Stimulated activated CD4-positive, alpha-beta T cell treated with anti-CD3 and anti-CD28 coated beads, TNF-alpha, amount 100 ng/mL, for 24 hours (primary cell): ENCODE results near the gene PTPN20.
"Not testable (repeated sequence)": the region's sequence is repeated elsewhere in the genome, so short reads cannot be mapped to it uniquely, and the experiment has no call there.

Source experiments
- DNase-seq, 3 experiments: peaks; one replicate each; pipeline ENCODE4 v3.0.0-alpha.2; 2020; ENCODE audit warnings: low read depth in 3 of 3

PTPN20 gene, protein sequence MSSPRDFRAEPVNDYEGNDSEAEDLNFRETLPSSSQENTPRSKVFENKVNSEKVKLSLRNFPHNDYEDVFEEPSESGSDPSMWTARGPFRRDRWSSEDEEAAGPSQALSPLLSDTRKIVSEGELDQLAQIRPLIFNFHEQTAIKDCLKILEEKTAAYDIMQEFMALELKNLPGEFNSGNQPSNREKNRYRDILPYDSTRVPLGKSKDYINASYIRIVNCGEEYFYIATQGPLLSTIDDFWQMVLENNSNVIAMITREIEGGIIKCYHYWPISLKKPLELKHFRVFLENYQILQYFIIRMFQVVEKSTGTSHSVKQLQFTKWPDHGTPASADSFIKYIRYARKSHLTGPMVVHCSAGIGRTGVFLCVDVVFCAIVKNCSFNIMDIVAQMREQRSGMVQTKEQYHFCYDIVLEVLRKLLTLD

DNA sequence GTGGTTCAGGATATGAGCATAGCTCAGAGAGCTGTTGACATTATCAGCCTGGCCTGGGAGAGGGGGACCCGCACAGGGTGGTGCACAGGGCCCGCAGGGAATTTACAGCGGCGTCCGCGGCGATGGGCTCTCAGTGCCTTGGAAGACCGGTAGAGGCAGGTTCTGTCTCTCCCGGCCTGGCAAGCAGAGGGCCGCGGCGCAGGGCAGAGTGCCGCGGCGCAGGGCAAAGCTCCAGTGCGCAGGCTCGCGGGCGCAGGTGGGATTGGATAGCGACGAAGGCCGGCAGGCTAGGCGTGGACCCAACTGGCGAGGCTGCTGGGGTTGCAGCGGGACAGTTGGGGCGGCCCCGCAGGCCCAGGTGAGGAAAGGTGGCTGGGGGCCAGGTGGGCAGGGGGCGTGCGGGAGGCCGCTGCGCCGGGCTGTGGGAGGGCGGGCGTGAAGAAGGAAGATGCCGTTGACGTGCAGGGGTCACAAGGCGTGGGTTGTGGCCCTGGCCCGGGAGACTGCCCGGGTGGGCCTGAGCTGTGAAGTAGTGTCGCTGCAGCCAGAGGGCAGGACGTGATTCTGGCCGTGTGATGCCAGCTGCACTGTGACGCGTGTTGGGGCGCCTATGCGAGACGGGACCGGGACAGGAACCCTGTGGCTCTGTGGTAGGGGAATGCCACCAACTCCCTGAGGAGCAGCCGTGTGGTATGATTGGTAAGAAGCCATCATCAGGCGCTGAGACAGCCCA is at the start of gene PTPN20:
Gene PTPN20, plus strand, starts transcription at position 285 of the 733 bp plus-strand sequence. CDS start 21,072 bp downstream, outside the sequence.
- DNase-seq = not testable (repeated sequence)

DNA sequence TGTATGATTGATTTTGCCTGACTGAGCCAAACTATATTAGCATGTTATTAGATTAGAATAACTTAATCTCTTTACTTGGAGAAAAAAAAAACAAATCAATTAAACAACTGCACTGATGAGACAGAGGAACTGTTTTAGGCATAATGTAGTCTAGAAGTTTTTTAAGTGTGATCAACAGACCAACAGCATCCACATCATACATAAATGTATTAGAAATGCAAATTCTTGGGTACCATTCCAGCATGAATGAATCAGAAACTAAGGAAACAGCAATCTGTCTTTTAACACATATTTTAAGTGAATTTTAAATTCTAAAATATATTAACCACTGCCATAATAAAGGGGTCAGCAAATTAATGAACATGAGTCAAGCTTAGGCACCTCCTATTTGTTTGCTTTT is 41.5 kb upstream of the PTPN20 start:
- not testable (repeated sequence) for DNase-seq

DNA sequence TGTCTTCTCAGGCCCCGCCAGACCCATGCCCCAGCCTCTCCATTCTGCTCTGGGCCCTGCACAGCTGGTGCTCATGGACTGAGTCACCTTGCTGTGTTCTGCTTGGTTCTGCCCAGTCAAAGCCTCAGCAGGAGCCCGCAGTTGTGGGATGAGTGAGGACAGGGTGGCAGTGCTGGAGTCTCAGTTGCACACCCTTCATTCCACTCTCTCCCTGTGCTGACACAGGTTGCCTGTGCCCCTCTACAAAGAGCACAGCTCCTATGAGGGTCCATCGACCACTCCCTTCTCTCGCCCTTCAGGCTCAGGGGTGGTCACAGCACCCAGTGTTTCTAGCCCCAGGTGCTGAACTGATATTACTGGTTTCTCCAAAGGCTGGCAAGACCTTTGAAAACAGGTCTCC is 39.6 kb upstream of the PTPN20 start:
- not testable (repeated sequence) for DNase-seq

DNA sequence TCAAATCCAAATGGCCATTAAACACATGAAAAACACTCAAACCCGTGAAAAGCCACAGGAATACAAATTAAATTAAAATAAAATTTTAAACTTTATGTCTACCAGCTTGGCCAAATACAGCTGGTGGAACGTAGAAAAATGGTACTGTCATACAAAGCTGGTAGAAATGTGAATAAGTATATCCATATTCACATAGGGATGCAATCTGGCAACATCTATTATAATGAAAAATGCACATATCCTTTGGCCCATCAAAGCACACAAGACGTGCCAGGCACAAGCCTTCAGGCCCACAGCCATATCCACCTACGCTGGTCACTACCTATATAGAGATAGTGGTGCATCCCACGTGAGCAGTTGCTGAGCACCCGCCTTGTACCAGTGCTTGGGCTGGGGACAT is 35.9 kb upstream of the PTPN20 start:
- not testable (repeated sequence) for DNase-seq

DNA sequence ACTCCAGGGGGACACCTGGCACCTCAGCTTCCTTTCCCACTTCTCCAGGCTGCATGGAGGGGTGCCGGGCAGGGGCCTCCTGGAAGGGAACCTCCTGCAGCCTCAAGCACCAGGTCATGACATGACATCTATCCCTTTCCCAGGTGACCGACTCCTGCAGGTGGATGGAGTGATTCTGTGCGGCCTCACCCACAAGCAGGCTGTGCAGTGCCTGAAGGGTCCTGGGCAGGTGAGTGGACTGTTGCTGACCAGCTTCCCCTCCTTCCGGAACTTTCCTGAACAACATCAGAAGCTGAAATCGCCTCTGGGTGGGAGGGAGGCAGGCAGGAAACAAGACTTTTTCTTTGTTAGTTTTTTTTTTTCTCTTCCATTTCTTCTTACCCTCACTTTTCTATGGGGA is 34.5 kb upstream of the PTPN20 start:
- DNase-seq = not testable (repeated sequence)

DNA sequence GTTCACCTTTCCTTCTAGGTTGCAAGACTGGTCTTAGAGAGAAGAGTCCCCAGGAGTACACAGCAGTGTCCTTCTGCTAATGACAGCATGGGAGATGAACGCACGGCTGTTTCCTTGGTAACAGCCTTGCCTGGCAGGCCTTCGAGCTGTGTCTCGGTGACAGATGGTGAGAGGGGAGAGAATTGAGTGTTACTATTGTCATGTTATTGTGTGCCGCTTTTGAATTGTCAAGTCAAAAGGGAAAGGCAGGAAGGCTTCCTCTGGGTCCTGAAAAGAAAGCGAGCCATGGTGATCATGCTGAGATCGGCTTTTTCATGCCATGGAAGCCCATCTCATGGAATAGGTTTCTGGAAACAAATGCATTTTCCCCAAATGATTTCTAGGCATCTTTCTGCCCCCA is 32.5 kb upstream of the PTPN20 start:
- DNase-seq = not testable (repeated sequence)

DNA sequence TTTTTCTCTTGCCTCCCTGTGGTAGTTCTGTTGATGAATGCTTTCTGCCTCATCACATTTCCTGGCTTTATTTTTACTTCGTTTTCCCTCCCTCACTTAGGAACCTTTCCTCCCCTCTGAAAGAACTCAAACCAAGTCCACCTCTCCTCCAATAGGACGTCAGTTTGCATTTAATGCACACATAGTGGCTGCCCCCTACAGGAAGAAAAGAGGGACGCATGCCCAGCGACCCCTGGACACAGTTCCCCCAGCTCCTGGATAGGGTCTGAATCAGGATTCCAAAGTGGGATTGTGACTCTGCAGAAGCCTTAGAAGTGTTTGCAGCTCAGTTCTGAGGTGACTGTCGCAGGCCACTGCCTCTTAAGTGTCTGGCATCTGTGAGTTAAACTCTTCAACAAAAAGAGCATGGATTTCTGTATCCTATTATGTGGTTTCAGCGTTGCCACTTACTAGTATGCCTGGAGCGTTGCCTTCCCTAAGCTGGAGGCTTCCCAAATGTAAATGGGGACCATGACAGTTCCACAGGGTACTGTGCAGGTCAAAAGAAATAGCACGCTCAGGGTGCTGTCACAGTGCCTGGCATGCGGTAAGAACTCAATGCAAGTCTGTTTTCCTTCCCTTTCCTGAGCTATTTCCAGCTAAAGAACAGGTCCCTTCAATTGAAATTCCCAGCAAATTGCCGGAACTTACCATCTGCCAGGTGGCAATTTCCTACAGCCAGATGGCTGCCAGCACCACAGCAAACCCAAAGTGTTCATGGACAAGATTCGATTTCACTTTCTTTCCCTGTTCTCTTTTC is 20.2 kb upstream of the PTPN20 start:
- peak in 1 of 3 experiments; percentile 24 for DNase-seq

DNA sequence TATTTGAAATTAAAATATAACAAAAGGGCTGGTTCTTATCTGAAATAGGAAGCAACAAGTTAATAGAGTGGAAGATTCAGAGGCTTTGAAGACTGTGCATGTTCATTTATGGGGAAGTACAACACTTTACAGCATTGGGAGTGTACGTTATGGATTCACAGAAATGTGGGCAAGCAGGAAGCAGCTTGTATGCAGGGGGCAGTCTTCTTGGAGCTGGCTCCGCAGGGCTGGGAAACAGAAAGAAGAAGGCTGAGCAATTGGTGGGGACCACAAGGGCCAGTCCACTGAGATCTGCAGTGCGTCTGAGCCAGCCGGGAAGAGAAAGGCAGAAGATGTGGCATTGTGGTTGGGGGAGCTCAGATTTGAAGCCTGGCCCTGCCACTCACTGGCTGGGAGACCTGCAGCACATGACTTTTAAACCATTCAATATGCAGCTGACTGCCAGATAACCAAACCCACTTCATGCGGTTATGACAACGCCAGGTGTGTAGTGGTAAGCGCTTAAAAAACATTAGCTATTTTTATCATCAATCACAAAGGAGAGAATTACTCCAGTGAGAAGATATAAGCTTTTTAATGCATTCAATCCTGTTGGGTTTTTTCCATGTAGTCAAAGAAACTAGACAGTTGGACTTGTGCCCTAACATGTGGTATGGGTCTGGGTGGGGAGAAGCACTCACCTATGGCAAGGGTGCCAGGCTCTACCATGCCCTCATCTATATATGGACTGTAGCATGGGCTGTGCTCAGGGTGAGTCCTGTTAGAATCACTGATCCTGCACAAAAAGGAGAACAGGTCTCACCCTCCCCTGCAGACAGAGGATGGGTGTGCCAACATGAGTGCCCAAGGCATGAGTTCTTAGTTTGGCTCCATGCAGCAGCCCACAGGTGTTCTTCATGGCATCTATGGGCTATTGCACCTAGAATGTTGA is 14.2 kb upstream of the PTPN20 start:
- not testable (repeated sequence) for DNase-seq

DNA sequence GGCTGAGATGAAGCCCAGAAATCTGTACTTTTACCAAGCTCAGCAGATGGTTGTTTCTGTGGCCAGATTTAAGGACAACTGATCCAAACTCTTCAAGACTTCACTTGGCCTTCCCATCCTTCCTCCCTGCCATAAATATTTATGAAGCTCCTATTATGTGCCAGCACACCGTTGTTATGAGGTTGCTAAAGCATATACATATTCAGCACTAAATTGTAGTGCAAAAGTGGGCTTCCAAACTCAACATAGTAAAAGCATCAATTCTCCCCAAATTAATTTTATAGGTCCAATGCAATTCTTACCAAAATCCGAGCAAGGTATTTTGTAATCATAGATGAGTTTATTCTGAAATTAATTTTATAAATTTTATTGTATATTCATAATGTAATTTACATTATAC is 10.0 kb upstream of the PTPN20 start:
- DNase-seq = not testable (repeated sequence)

DNA sequence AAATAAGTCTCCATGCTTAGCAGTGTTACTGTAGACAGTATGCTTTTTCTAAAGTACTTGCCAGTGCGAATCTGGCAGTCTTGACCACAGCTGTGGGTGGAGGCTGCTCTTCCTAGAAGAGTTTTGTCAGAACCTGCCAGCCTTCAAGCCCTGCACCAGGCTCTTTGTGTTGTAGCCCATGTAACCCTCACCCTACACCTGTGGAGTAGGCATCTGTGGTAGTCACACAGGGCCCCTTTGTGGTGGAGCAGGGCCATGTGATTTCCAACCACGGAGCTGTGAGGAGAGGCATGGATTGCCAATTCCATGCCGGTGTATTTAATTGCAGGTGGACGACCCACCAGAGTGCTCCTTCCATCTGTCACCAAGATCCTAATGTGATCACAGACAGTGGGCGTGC is 7.4 kb upstream of the PTPN20 start:
- not testable (repeated sequence) for DNase-seq

DNA sequence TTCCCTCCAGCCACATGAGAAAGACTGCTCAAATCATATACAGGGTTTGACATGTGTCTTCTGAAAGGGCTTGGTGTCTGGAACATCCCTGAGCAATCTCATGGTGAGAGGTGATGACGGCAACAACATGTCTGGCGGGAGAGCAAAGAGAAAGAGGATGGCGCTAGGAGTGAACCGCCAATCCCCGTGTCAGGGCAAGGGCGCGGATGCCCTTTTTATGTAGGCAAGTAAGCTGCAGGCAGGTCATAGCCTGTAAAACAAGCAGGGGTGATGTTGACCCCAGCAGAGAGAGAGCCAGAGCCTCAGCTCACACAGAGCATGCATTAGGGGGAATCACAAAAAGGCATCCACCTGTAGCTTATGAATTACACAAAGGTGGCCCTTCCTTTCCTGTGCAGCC is 4.9 kb upstream of the PTPN20 start:
- DNase-seq = not testable (repeated sequence)

DNA sequence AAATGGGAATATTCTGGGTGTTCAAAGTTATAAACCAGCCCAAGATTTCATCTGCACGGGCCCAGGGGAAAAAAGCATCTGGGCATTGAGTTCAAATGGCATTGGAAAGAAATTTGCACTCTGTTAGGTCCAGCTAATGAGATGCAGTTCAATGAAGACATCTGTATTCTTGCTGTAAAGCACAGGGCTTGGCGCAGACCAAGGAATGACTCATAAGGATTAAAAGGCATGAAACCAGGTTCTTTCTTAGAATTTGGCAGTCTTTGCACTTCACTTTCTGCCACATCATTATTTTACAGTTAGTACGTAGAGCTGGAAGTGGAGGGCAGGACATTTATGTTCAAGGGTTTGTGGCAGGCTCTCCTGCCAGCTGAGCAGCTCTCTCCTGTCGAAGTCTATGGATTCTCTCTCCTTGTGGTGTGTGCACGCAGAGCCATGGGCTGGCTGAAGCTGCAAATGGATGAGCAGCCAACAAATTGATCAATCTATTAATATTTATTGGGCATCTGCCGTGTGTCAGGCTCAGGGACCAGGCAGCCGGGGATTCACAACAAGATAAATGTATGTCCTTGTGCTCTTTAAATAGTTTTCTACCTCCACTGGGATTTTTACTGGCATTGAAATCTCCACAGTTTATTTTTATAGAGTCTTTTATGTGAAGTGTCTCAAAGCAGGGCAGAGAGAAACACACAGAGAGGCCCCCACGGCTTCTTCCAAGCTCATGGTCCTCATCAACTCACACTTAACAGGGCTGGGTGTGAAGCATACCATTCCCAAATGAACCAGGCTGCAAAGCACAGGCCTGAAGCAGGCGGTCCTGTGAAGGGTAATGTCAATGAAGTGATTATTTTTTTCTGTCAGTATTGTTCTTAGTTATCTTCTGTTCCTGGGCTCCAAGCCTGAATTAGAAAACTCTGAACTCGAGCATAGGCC is 3.8 kb upstream of the PTPN20 start:
- DNase-seq = not testable (repeated sequence)

DNA sequence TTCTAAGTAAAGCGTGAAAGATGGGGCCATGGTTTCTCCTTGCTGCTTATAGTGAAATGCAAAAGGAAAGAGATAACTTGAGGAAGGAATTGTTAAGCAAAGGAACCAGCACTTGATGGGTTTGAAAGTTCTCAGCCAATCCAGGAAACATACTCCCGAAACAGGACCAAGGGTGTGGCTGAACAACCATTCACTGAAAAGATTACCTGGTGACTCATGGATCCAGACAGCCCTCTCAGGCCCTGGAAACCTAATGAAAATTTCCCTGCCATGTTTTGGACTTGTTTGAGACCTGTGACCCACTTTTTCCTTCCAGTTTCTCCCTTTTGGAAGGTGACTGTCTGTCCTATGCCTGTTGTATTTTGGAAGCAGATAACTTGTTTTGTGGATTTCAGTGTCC is 11.3 kb downstream of the PTPN20 start:
- not testable (repeated sequence) for DNase-seq

DNA sequence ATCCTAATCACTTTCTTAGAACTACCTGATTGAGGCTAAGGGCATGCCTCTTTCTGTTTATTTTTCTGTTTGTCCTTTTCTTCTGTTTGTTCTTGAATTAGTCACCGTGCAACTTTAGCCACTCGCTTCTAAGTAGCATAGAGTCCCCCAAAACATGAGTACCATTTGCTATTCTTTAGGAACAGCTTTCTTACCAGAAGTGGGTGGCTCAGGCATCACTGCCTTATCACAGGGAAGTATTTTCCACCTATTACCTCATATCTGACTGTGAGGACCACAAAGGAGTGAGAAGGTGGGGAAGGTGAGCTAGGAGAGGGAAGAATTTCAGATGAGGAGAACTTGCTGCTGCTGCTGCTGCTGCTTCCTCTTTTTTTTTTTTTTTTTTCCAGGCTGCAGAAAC is 13.9 kb downstream of the PTPN20 start:
- not testable (repeated sequence) for DNase-seq

DNA sequence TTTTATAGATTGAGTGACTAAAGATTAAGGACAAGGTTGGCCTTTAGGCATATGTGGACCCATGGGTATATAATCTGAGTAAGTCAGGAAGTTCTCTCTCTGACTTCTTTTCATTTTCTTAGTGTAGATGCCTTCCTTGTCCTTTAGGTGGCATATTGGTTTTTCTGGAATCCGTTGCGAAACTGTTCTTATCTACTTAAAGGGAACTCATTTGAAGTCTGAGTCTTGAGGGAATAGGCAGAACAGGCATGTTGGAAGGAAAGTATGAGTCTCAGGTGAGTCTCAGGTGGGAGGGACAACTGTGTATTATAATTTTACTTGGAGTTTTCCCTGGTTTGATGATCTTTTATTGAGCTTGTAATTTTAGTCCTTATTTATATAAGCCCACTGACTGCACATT is 14.6 kb downstream of the PTPN20 start:
- not testable (repeated sequence) for DNase-seq

DNA sequence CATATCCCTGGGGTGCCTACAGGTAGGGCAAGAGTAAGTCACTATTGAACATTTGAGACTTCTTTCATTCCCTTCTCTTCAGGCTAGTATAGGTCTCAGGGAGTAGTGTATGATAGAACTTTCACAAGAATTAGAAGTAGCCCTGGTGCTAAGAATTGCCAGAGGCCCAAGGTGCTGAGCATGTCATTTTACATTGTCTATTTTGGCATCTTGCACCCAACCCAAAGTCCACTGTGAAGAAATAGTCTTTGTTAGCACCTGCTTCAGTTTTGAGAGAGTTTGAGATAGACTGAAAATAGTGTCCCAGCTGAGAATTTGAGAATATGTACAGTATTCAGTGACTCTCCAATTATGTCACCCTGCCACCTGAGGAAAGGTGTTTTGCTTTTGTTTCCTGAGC is 17.6 kb downstream of the PTPN20 start:
- not testable (repeated sequence) for DNase-seq

DNA sequence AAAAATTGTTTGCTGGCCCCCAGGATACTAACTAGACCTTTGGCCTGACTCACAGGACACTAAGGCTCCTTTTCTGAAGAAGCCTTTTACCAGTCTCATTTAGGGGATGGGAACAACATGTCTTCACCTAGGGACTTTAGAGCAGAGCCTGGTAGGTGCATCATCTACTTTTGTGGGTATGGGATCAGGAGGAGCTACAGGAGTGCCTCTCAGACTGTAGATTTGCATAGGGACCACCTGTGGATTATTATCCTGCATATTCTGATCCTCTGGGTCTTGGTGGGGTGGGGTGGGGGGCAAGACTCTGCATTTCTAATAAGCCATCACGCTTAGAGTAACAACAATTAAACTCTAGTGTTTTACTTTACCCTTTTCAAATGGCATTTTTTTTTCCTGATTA is 21.2 kb downstream of the PTPN20 start:
- DNase-seq = not testable (repeated sequence)

DNA sequence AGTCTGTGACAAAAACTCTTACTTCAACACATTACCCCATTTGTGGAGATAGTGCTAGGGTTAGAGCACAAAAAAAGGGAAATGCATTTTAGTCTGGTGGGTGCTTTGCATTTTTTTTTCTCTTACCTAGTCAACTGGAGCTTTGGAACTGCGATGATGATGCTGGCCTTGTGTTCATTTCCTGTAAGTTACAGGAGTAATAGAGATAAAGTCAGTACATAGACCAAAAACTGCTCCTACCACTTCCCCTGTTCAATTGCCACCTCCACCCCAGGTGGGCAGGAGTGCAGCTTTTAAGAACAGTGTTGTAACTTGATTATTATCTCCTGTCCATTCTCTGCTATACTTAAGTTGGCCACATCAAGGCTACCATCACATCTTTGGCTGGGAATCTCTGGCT is 29.9 kb downstream of the PTPN20 start:
- not testable (repeated sequence) for DNase-seq

DNA sequence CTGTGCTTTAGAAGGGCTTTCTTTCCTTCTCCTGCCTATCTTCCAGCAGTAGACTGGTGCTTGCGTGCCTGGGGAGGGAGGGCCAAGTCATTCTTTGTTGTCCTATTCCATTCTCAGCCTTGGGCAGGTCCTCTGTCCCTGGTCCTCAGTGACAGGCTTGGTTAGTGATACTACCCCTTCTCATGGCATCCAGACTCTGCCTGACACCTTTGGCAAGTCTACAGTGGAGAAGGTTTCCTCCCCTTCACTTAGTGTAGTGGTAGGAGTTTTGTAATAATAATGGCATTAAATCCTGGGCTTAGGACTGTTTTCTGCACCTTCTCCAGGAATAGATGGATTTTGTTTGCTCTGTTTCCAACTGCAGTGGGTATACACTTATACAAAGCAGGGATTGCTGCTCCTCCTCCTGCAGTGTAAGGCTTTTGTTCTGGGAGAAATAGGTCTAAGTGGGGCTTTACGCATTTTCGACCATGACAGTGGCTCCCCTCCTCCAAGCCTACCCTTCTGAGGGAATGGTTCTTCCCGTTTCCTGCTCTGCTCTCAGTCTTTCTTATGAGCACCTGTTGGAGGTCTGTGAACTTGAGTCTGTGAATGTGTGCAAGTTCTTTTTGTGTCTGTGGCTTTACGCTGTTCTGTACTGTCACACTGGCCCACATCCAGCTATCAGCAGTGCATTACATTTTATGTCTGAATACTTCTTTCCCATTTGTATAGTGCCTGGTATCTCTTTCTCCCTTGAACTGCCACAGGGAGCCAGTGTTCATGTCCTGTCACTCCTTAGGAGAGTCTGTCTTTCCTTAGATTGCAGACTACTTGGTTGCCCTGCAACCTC is 37.7 kb downstream of the PTPN20 start:
- not testable (repeated sequence) for DNase-seq
